ENCODE data around the gene PPP1R37. TPM values are rescaled to one million over a fixed set of nuclear protein-coding genes. Genes with fewer than 3 reads are reported as not detected.

The PPP1R37 gene
- total and polyA plus RNA-seq, 2 of the 8 experiments (the other 6 are each of a cell fraction or from before 2014, with no cell fraction given), result 14.6 to 25.7 TPM

DNA sequence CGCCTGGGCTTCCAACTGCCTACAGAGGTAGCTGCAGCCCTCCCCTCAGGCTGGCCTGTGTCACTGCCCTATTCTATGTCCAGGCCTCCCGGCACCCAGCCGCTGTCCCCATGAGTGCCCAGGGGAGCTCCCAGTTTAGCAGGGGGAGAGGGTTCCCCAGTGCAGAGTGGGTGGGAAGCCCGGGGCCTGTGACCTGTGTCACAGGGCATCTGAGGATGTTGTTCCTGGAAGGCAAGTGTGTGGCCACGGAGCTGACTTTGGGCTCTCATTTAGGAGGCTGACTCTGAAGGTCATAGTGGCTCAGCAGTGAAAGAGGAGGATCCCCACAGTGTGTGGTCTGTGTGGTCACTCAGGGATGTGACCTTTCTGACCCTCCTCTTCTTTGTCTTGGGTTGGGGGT lies 25.1 kb downstream of the PPP1R37 start (continued):
- TF ChIP-seq, protein P1, sequence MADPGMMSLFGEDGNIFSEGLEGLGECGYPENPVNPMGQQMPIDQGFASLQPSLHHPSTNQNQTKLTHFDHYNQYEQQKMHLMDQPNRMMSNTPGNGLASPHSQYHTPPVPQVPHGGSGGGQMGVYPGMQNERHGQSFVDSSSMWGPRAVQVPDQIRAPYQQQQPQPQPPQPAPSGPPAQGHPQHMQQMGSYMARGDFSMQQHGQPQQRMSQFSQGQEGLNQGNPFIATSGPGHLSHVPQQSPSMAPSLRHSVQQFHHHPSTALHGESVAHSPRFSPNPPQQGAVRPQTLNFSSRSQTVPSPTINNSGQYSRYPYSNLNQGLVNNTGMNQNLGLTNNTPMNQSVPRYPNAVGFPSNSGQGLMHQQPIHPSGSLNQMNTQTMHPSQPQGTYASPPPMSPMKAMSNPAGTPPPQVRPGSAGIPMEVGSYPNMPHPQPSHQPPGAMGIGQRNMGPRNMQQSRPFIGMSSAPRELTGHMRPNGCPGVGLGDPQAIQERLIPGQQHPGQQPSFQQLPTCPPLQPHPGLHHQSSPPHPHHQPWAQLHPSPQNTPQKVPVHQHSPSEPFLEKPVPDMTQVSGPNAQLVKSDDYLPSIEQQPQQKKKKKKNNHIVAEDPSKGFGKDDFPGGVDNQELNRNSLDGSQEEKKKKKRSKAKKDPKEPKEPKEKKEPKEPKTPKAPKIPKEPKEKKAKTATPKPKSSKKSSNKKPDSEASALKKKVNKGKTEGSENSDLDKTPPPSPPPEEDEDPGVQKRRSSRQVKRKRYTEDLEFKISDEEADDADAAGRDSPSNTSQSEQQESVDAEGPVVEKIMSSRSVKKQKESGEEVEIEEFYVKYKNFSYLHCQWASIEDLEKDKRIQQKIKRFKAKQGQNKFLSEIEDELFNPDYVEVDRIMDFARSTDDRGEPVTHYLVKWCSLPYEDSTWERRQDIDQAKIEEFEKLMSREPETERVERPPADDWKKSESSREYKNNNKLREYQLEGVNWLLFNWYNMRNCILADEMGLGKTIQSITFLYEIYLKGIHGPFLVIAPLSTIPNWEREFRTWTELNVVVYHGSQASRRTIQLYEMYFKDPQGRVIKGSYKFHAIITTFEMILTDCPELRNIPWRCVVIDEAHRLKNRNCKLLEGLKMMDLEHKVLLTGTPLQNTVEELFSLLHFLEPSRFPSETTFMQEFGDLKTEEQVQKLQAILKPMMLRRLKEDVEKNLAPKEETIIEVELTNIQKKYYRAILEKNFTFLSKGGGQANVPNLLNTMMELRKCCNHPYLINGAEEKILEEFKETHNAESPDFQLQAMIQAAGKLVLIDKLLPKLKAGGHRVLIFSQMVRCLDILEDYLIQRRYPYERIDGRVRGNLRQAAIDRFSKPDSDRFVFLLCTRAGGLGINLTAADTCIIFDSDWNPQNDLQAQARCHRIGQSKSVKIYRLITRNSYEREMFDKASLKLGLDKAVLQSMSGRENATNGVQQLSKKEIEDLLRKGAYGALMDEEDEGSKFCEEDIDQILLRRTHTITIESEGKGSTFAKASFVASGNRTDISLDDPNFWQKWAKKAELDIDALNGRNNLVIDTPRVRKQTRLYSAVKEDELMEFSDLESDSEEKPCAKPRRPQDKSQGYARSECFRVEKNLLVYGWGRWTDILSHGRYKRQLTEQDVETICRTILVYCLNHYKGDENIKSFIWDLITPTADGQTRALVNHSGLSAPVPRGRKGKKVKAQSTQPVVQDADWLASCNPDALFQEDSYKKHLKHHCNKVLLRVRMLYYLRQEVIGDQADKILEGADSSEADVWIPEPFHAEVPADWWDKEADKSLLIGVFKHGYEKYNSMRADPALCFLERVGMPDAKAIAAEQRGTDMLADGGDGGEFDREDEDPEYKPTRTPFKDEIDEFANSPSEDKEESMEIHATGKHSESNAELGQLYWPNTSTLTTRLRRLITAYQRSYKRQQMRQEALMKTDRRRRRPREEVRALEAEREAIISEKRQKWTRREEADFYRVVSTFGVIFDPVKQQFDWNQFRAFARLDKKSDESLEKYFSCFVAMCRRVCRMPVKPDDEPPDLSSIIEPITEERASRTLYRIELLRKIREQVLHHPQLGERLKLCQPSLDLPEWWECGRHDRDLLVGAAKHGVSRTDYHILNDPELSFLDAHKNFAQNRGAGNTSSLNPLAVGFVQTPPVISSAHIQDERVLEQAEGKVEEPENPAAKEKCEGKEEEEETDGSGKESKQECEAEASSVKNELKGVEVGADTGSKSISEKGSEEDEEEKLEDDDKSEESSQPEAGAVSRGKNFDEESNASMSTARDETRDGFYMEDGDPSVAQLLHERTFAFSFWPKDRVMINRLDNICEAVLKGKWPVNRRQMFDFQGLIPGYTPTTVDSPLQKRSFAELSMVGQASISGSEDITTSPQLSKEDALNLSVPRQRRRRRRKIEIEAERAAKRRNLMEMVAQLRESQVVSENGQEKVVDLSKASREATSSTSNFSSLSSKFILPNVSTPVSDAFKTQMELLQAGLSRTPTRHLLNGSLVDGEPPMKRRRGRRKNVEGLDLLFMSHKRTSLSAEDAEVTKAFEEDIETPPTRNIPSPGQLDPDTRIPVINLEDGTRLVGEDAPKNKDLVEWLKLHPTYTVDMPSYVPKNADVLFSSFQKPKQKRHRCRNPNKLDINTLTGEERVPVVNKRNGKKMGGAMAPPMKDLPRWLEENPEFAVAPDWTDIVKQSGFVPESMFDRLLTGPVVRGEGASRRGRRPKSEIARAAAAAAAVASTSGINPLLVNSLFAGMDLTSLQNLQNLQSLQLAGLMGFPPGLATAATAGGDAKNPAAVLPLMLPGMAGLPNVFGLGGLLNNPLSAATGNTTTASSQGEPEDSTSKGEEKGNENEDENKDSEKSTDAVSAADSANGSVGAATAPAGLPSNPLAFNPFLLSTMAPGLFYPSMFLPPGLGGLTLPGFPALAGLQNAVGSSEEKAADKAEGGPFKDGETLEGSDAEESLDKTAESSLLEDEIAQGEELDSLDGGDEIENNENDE (IDR thresholded peaks at IDR 0.05; ENCODE audit: insufficient replicate concordance, low read length), result no peak
- TF ChIP-seq CHD1 (IDR thresholded peaks at IDR 0.05; ENCODE audit: low read depth, low read length) (no peak), CBX5 (IDR thresholded peaks at IDR 0.05; ENCODE audit: low read depth, low read length) (no peak), POU5F1 (IDR thresholded peaks at IDR 0.05; ENCODE audit: low read depth, low read length) (no peak), ASH2L (IDR thresholded peaks at IDR 0.05; ENCODE audit: low read length) (no peak)
- TF ChIP-seq, protein P2, sequence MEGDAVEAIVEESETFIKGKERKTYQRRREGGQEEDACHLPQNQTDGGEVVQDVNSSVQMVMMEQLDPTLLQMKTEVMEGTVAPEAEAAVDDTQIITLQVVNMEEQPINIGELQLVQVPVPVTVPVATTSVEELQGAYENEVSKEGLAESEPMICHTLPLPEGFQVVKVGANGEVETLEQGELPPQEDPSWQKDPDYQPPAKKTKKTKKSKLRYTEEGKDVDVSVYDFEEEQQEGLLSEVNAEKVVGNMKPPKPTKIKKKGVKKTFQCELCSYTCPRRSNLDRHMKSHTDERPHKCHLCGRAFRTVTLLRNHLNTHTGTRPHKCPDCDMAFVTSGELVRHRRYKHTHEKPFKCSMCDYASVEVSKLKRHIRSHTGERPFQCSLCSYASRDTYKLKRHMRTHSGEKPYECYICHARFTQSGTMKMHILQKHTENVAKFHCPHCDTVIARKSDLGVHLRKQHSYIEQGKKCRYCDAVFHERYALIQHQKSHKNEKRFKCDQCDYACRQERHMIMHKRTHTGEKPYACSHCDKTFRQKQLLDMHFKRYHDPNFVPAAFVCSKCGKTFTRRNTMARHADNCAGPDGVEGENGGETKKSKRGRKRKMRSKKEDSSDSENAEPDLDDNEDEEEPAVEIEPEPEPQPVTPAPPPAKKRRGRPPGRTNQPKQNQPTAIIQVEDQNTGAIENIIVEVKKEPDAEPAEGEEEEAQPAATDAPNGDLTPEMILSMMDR (IDR thresholded peaks at IDR 0.05; ENCODE audit: control extremely low read depth in 1 of 3, insufficient read depth in 1 of 3, low read depth in 1 of 3, low read length in 3 of 3), result no peak
